ENCODE measurements around the gene ADAMTS16. TPM values are rescaled to one million over a fixed set of nuclear protein-coding genes. Genes with fewer than 3 reads are reported as not detected.

The ADAMTS16 gene
- total and polyA plus RNA-seq, 2 experiments from 2014 or later, result 2.8 to 15.4 TPM

GRCh38 chr5:5221724-5222123 lies 81.6 kb downstream of the ADAMTS16 start (continued):
- TF ChIP-seq CREB1 (CRISPR knock-in tag; IDR thresholded peaks at IDR 0.05; ENCODE audit: low read depth), result no peak
- no peak for TF ChIP-seq REST (IDR thresholded peaks at IDR 0.05; ENCODE audit: unreplicated experiment)

- DNase-seq (ENCODE audit: low spot score) (no peak), ATAC-seq (no peak)
- no peak overlapping the region for H2AFZ ChIP-seq
- no peaks in the 10 kb centered on the region for H3K4me1 ChIP-seq (ENCODE audit: insufficient read depth)
- H3F3A ChIP-seq (replicated peaks; ENCODE audit: low read depth), result no peaks in the 10 kb centered on the region
- H3K27me3 ChIP-seq (ENCODE audit: insufficient read depth), result no peaks in the 10 kb centered on the region
- no peak overlapping the region for H3K4me3 ChIP-seq
- no peaks in the 10 kb centered on the region for H3K79me2 ChIP-seq (replicated peaks; ENCODE audit: insufficient read depth)
- TF ChIP-seq ZNF462 (CRISPR knock-in tag; IDR thresholded peaks at IDR 0.05) (no peak), REST (IDR thresholded peaks at IDR 0.05; ENCODE audit: unreplicated experiment) (no peak), JUNB (IDR thresholded peaks at IDR 0.05; ENCODE audit: unreplicated experiment) (no peak), CREB1 (CRISPR knock-in tag; IDR thresholded peaks at IDR 0.05; ENCODE audit: low read depth) (no peak), ZNF114 (CRISPR knock-in tag; IDR thresholded peaks at IDR 0.05) (no peak), ZNF331 (CRISPR knock-in tag; IDR thresholded peaks at IDR 0.05; ENCODE audit: low read depth) (no peak), CTCF (conservative IDR thresholded peaks at IDR 0.05; ENCODE audit: low read depth in 2 of 2) (no peak), EZH2 (IDR thresholded peaks at IDR 0.05; ENCODE audit: low read depth, unreplicated experiment) (no peak)
- no peak overlapping the region for H3K27ac ChIP-seq (ENCODE audit: low read depth)
- 0 out of 3 replicates have a peak, but pooled peaks cover 3% of the 10 kb centered on the region for H3K9me3 Mint-ChIP-seq
- H3K9me2 ChIP-seq (ENCODE audit: insufficient read depth), result no peaks in the 10 kb centered on the region; the same call in 1 of the 2 replicates
- peaks cover 3% of the 10 kb centered on the region; the same call in 2 of the 3 replicates for H3K36me3 Mint-ChIP-seq (ENCODE audit: low read depth)
- no peak overlapping the region for H3K4me2 ChIP-seq
- no peak overlapping the region for H3K4me3 Mint-ChIP-seq
- H3K36me3 ChIP-seq (ENCODE audit: insufficient read depth), result peaks cover 4% of the 10 kb centered on the region; the same call in 1 of the 2 replicates
- no peaks in the 10 kb centered on the region for H3K27me3 Mint-ChIP-seq (ENCODE audit: insufficient read depth, low read depth, poor library complexity)
- H3K4me1 Mint-ChIP-seq, result no peaks in the 10 kb centered on the region
- no peak overlapping the region for H3K27ac Mint-ChIP-seq
- H4K20me1 ChIP-seq (replicated peaks; ENCODE audit: insufficient read depth), result no peaks in the 10 kb centered on the region; the same call in 1 of the 2 replicates
Measured at GRCh38 chr5:5231576-5231975, 91.4 kb downstream of the ADAMTS16 start.
